Activated T-helper 1 cell treated with anti-CD3 and anti-CD28 coated beads, Interleukin-12 subunit alpha, Interleukin-12 subunit beta, Interleukin-2, Interleukin-4 antibody, amounts not matched to agents 30 ng/mL and 10 ng/mL and 1 ng/mL, durations not matched to agents 14 hours and 24 hours and 36 hours (primary cell): ENCODE results near the gene FREY1. TPM values are rescaled to one million over a fixed set of nuclear protein-coding genes. Genes with fewer than 3 reads are reported as not detected.

Experiments
- DNase-seq: peaks from one replicate; pipeline ENCODE4 v3.0.0; 2021; ENCODE audit warnings: low spot score
- H3K27ac Mint-ChIP-seq: one replicate; pipeline ENCODE4 v1.8.0; 2021; ENCODE audit warnings: mild to moderate bottlenecking, mixed read lengths
- H3K27me3 Mint-ChIP-seq: one replicate; pipeline ENCODE4 v1.8.0; 2022; ENCODE audit warnings: mild to moderate bottlenecking, moderate library complexity, mixed read lengths; ENCODE audit not compliant: insufficient read depth
- H3K36me3 Mint-ChIP-seq: one replicate; pipeline ENCODE4 v1.8.0; 2021; ENCODE audit warnings: low read depth, mixed read lengths
- H3K4me1 Mint-ChIP-seq: one replicate; pipeline ENCODE4 v1.8.0; 2021; ENCODE audit warnings: low read depth, mixed read lengths
- H3K4me3 Mint-ChIP-seq: one replicate; pipeline ENCODE4 v1.8.0; 2021; ENCODE audit warnings: mild to moderate bottlenecking, moderate library complexity, mixed read lengths
- H3K9me3 Mint-ChIP-seq: one replicate; pipeline ENCODE4 v1.8.0; 2021; ENCODE audit warnings: mixed read lengths
- intact Hi-C: fragments of 100-400 bp; cut with micrococcal nuclease; formaldehyde crosslinking; loops from one replicate; pipeline ENCODE4 v1.15.1; 2024
- total RNA-seq: library from RNA; stranded (reverse); gene quantifications from 2 replicates; pipeline ENCODE4 v1.2.3, GENCODE V29; 2022

The FREY1 gene
- total RNA-seq, 1 donor from 2014 or later: 1.9 TPM

- no peaks in the 10 kb centered on the region for H3K9me3 Mint-ChIP-seq
- H3K27ac Mint-ChIP-seq: no peak overlapping the region
- H3K36me3 Mint-ChIP-seq: peaks cover 26% of the 10 kb centered on the region
- no peaks in the 10 kb centered on the region for H3K27me3 Mint-ChIP-seq
- no peak overlapping the region for H3K4me3 Mint-ChIP-seq
- intact Hi-C loops: no loop called here
- no peak for DNase-seq
- peaks cover 2% of the 10 kb centered on the region for H3K4me1 Mint-ChIP-seq
Measured at GRCh38 chr11:45879803-45880686, 27.0 kb downstream of the FREY1 start.

GRCh38 chr11:45877845-45878244, 29.2 kb downstream of the FREY1 start:
- peaks cover 27% of the 10 kb centered on the region for H3K36me3 Mint-ChIP-seq
- no peak for DNase-seq
- no peak overlapping the region for H3K4me3 Mint-ChIP-seq
- H3K9me3 Mint-ChIP-seq: no peaks in the 10 kb centered on the region
- intact Hi-C loops: no loop called here
- H3K4me1 Mint-ChIP-seq: no peaks in the 10 kb centered on the region
- no peaks in the 10 kb centered on the region for H3K27me3 Mint-ChIP-seq
- H3K27ac Mint-ChIP-seq: no peak overlapping the region

GRCh38 chr11:45877221-45877620, 29.9 kb downstream of the FREY1 start:
- no peak overlapping the region for H3K27ac Mint-ChIP-seq
- no peaks in the 10 kb centered on the region for H3K27me3 Mint-ChIP-seq
- no peak for DNase-seq
- intact Hi-C loops: no loop called here
- no peaks in the 10 kb centered on the region for H3K9me3 Mint-ChIP-seq
- H3K4me3 Mint-ChIP-seq: no peak overlapping the region
- H3K4me1 Mint-ChIP-seq: no peaks in the 10 kb centered on the region
- H3K36me3 Mint-ChIP-seq: peaks cover 24% of the 10 kb centered on the region

DNA sequence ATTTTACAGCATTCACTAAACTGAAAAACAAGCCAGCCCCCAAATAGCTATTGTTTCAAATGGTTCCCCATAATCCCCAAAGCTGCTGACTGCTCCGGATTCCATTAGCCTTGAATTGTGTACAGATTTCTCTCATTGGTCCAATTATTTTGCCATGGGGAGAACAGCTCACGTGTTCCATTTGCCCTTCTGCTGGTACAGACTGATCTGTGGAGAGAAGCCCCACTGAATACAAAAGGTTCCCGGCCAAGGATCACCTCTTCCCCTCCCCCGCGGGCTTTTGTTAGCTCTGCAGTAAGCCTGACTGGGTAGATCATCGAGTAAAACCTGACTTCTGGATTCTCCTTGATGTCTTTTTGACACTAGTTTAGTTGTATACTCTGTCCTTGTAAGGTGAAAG, 30.7 kb downstream of the FREY1 start:
- H3K4me1 Mint-ChIP-seq: no peaks in the 10 kb centered on the region
- intact Hi-C loops: no loop called here
- H3K36me3 Mint-ChIP-seq: peaks cover 25% of the 10 kb centered on the region

DNA sequence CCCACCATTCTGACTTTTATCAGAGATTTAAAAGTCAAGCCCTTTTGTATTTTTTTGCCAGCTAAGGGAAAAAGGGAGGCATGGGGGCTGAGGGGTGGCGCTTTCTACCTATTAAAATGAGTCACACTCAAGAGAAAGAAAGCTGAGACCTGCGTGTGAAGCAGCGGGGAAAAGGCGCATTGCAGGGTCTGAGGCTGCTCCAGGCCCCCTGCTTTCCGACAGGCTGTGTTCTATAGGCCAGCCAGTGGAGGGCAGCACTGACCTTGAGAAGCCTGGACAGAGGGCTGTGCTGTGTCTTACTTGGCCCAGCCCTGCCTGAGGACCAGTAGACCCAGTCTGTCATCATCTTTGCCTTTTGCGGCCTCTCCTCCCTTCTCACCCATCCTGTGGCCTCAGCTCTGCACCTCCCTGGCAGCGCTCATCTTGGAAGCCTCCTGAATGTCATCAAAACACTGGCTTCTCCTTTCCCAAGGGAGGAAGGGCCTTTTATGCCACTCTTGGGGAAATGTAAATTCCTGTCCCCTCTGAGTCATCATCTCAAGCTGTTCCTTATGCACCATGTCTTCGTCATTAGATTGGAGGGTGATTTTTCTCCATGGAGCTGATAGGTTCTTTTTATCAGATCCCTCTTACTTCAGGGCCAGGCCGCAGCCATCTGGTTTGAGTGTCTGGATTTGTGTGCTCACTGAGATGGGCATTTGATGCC, 34.3 kb downstream of the FREY1 start:
- H3K36me3 Mint-ChIP-seq: peaks cover 37% of the 10 kb centered on the region
- H3K27me3 Mint-ChIP-seq: no peaks in the 10 kb centered on the region
- H3K9me3 Mint-ChIP-seq: no peaks in the 10 kb centered on the region
- no peak overlapping the region for H3K4me3 Mint-ChIP-seq
- H3K4me1 Mint-ChIP-seq: no peaks in the 10 kb centered on the region
- no peak for DNase-seq
- no peak overlapping the region for H3K27ac Mint-ChIP-seq
- intact Hi-C loops: loop anchor here (2.0 kb wide), 1 partner anchor 134 kb away; no protein-coding TSS in a partner anchor

More for the DNA sequence above, 30.7 kb downstream of the FREY1 start:
- Mint-ChIP-seq H3K27ac (no peak overlapping the region), H3K4me3 (no peak overlapping the region), H3K27me3 (no peaks in the 10 kb centered on the region), H3K9me3 (no peaks in the 10 kb centered on the region)
- no peak for DNase-seq

- Mint-ChIP-seq H3K27me3 (no peaks in the 10 kb centered on the region), H3K36me3 (peaks cover 38% of the 10 kb centered on the region), H3K27ac (no peak overlapping the region), H3K4me3 (no peak overlapping the region), H3K4me1 (no peaks in the 10 kb centered on the region), H3K9me3 (no peaks in the 10 kb centered on the region)
- DNase-seq: no peak
- intact Hi-C loops: loop anchor here (2.0 kb wide), 1 partner anchor 135 kb away; no protein-coding TSS in a partner anchor
Measured at GRCh38 chr11:45871638-45872037, 35.4 kb downstream of the FREY1 start.

DNA sequence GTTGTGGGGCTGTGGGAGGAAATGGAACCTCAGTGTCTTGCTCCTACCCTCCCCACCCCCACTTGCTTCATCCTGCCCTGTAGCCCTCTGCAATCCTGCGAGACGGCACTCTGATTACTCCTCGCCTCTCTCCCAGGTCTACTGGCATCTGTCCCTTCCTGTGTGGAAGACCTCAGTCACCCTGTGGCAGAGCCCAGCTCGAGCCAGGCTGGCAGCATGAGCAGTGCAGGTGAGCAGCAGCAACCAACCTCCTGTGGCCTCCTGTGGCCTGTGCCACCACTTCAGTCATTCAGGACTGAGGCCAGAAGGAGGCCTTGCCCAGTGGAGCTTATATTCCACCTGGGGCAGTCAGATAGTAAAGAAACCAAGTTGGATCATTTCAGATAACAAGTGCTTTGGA, 36.4 kb downstream of the FREY1 start:
- intact Hi-C loops: no loop called here
- Mint-ChIP-seq H3K9me3 (no peaks in the 10 kb centered on the region), H3K27me3 (no peaks in the 10 kb centered on the region), H3K4me1 (no peaks in the 10 kb centered on the region), H3K36me3 (peaks cover 39% of the 10 kb centered on the region), H3K4me3 (no peak overlapping the region), H3K27ac (no peak overlapping the region)
- DNase-seq: no peak

GRCh38 chr11:45869551-45869950, 37.5 kb downstream of the FREY1 start:
- H3K27ac Mint-ChIP-seq: no peak overlapping the region
- intact Hi-C loops: no loop called here
- H3K27me3 Mint-ChIP-seq: no peaks in the 10 kb centered on the region
- no peaks in the 10 kb centered on the region for H3K4me1 Mint-ChIP-seq
- DNase-seq: no peak
- H3K36me3 Mint-ChIP-seq: peaks cover 34% of the 10 kb centered on the region
- H3K9me3 Mint-ChIP-seq: no peaks in the 10 kb centered on the region
- H3K4me3 Mint-ChIP-seq: no peak overlapping the region

- H3K27ac Mint-ChIP-seq: no peak overlapping the region
- H3K9me3 Mint-ChIP-seq: no peaks in the 10 kb centered on the region
- intact Hi-C loops: no loop called here
- DNase-seq: no peak
- H3K27me3 Mint-ChIP-seq: no peaks in the 10 kb centered on the region
- peaks cover 36% of the 10 kb centered on the region for H3K36me3 Mint-ChIP-seq
- H3K4me3 Mint-ChIP-seq: no peak overlapping the region
- H3K4me1 Mint-ChIP-seq: no peaks in the 10 kb centered on the region
Measured at GRCh38 chr11:45864041-45864440, 43.0 kb downstream of the FREY1 start.

- no peak overlapping the region for H3K27ac Mint-ChIP-seq
- peaks cover 36% of the 10 kb centered on the region for H3K36me3 Mint-ChIP-seq
- no peaks in the 10 kb centered on the region for H3K9me3 Mint-ChIP-seq
- DNase-seq: no peak
- no peaks in the 10 kb centered on the region for H3K27me3 Mint-ChIP-seq
- H3K4me1 Mint-ChIP-seq: no peaks in the 10 kb centered on the region
- no peak overlapping the region for H3K4me3 Mint-ChIP-seq
- intact Hi-C loops: no loop called here
Measured at GRCh38 chr11:45860764-45861510, 46.1 kb downstream of the FREY1 start.

- Mint-ChIP-seq H3K4me3 (no peak overlapping the region), H3K4me1 (no peaks in the 10 kb centered on the region), H3K36me3 (peaks cover 36% of the 10 kb centered on the region), H3K9me3 (no peaks in the 10 kb centered on the region), H3K27ac (no peak overlapping the region), H3K27me3 (no peaks in the 10 kb centered on the region)
- no peak for DNase-seq
- intact Hi-C loops: no loop called here
Measured at GRCh38 chr11:45860348-45860747, 46.7 kb downstream of the FREY1 start.

- Mint-ChIP-seq H3K27ac (no peak overlapping the region), H3K27me3 (no peaks in the 10 kb centered on the region), H3K36me3 (peaks cover 34% of the 10 kb centered on the region), H3K9me3 (no peaks in the 10 kb centered on the region), H3K4me1 (no peaks in the 10 kb centered on the region), H3K4me3 (no peak overlapping the region)
- intact Hi-C loops: no loop called here
- DNase-seq: no peak
Measured at GRCh38 chr11:45859661-45860140, 47.4 kb downstream of the FREY1 start.
